Stimulated activated CD8-positive, alpha-beta memory T cell treated with anti-CD3 and anti-CD28 coated beads, Interleukin-4, amount 100 ng/mL, for 1 hour (primary cell): ENCODE measurements around the gene MVB12B.

Experiments used
- DNase-seq, 2 donors: peaks; one replicate each; pipeline ENCODE4 v3.0.0-alpha.2; 2020; ENCODE audit warnings: low read depth in 2 of 2, low spot score in 1 of 2

MVB12B gene

GRCh38 chr9:126515873-126516505 is 189.4 kb downstream of the MVB12B start:
- no peak for DNase-seq

- no peak for DNase-seq
Observed at GRCh38 chr9:126516561-126516935, 189.9 kb downstream of the MVB12B start.

- DNase-seq: no peak
Observed at GRCh38 chr9:126516936-126517832, 190.6 kb downstream of the MVB12B start.

GRCh38 chr9:126517833-126518356 is 191.3 kb downstream of the MVB12B start:
- no peak for DNase-seq

- no peak for DNase-seq
Observed at GRCh38 chr9:126518763-126519162, 192.1 kb downstream of the MVB12B start.

- DNase-seq: no peak
Observed at GRCh38 chr9:126519660-126520420, 193.2 kb downstream of the MVB12B start.

GRCh38 chr9:126520453-126520852 is 193.8 kb downstream of the MVB12B start:
- no peak for DNase-seq

- DNase-seq: no peak
Observed at GRCh38 chr9:126521089-126521488, 194.5 kb downstream of the MVB12B start.

- DNase-seq: no peak
Observed at GRCh38 chr9:126521551-126521950, 194.9 kb downstream of the MVB12B start.

GRCh38 chr9:126521976-126522590 is 195.5 kb downstream of the MVB12B start:
- DNase-seq: no peak

GRCh38 chr9:126522612-126523356 is 196.2 kb downstream of the MVB12B start:
- DNase-seq: no peak

- DNase-seq: no peak
Observed at GRCh38 chr9:126523611-126524111, 197.0 kb downstream of the MVB12B start.

- DNase-seq: no peak
Observed at GRCh38 chr9:126524353-126525077, 197.9 kb downstream of the MVB12B start.

GRCh38 chr9:126526218-126527108 is 199.8 kb downstream of the MVB12B start:
- DNase-seq: no peak

- no peak for DNase-seq
Observed at GRCh38 chr9:126527109-126527825, 200.6 kb downstream of the MVB12B start.

- DNase-seq: no peak
Observed at GRCh38 chr9:126528111-126528510, 201.5 kb downstream of the MVB12B start.

- DNase-seq: no peak
Observed at GRCh38 chr9:126528915-126529314, 202.3 kb downstream of the MVB12B start.

GRCh38 chr9:126531035-126531571 is 204.5 kb downstream of the MVB12B start:
- DNase-seq: no peak
